ENCODE measurements around the gene ZNF653. TPM values are rescaled to one million over a fixed set of nuclear protein-coding genes. Genes with fewer than 3 reads are reported as not detected.

The ZNF653 gene
- total RNA-seq, 1 donor from 2014 or later = 12.5 TPM

GRCh38 chr19:11534948-11535347 is 29.3 kb upstream of the ZNF653 start:
- Histone ChIP-seq H3K27me3 (no peaks in the 10 kb centered on the region), H3K27ac (peak overlapping the region; percentile 94), H3K36me3 (no peaks in the 10 kb centered on the region), H3K4me1 (peaks cover 35% of the 10 kb centered on the region), H3K4me3 (no peak overlapping the region), H3K9me3 (no peaks in the 10 kb centered on the region)
- intact Hi-C loops (cut with DNase I) = no loop called here
- TF ChIP-seq POLR2AphosphoS5 (IDR thresholded peaks at IDR 0.05; ENCODE audit: insufficient read depth in 1 of 2, low read depth in 1 of 2) (no peak), POLR2A (IDR thresholded peaks at IDR 0.05) (no peak), CTCF (IDR thresholded peaks at IDR 0.05) (no peak)
- DNase-seq (ENCODE audit: extremely low spot score in 2 of 2) = no peak

- no peak overlapping the region for H3K27ac ChIP-seq
- intact Hi-C loops (cut with DNase I) = no loop called here
- TF ChIP-seq POLR2A (IDR thresholded peaks at IDR 0.05) (no peak), POLR2AphosphoS5 (IDR thresholded peaks at IDR 0.05; ENCODE audit: insufficient read depth in 1 of 2, low read depth in 1 of 2) (no peak), CTCF (IDR thresholded peaks at IDR 0.05) (no peak)
These were observed 28.9 kb upstream of the ZNF653 start for GRCh38 chr19:11534538-11534937.

GRCh38 chr19:11530432-11530831 is 24.8 kb upstream of the ZNF653 start:
- Histone ChIP-seq H3K27ac (no peak overlapping the region), H3K36me3 (peaks cover 0 to under 1% of the 10 kb centered on the region in 2 donors), H3K4me1 (peaks cover 28% of the 10 kb centered on the region), H3K4me3 (no peak overlapping the region), H3K27me3 (no peaks in the 10 kb centered on the region), H3K9me3 (no peaks in the 10 kb centered on the region)
- DNase-seq (ENCODE audit: extremely low spot score in 2 of 2) = no peak
- intact Hi-C loops (cut with DNase I) = no loop called here
- TF ChIP-seq POLR2A (IDR thresholded peaks at IDR 0.05) (no peak), POLR2AphosphoS5 (IDR thresholded peaks at IDR 0.05; ENCODE audit: insufficient read depth in 1 of 2, low read depth in 1 of 2) (peak; percentile 30 to 42), CTCF (IDR thresholded peaks at IDR 0.05) (no peak)

More at GRCh38 chr19:11534538-11534937, 28.9 kb upstream of the ZNF653 start:
- no peak for DNase-seq (ENCODE audit: extremely low spot score in 2 of 2)
- H3K4me1 ChIP-seq = peaks cover 35% of the 10 kb centered on the region
- no peaks in the 10 kb centered on the region for H3K9me3 ChIP-seq
- H3K27me3 ChIP-seq = no peaks in the 10 kb centered on the region
- H3K36me3 ChIP-seq = no peaks in the 10 kb centered on the region
- no peak overlapping the region for H3K4me3 ChIP-seq

- H3K27ac ChIP-seq = peak within 1 kb of the TSS; percentile 83
- intact Hi-C loops (cut with DNase I) = no loop called here
- no peaks in the 10 kb centered on the region for H3K27me3 ChIP-seq
- peaks cover 23% of the 10 kb centered on the region for H3K4me1 ChIP-seq
- peak within 1 kb of the TSS; percentile 88 to 90 for H3K4me3 ChIP-seq
- TF ChIP-seq CTCF (IDR thresholded peaks at IDR 0.05) (no peak), POLR2AphosphoS5 (IDR thresholded peaks at IDR 0.05; ENCODE audit: insufficient read depth in 1 of 2, low read depth in 1 of 2) (peak; percentile 88 to 94)
- no peaks in the 10 kb centered on the region for H3K9me3 ChIP-seq
- peaks cover 0 to 6% of the 10 kb centered on the region in 2 donors for H3K36me3 ChIP-seq
- DNase-seq (ENCODE audit: extremely low spot score in 2 of 2) = peak in 1 of 2 donors; percentile 98
These were observed 23.1 kb upstream of the ZNF653 start, which contains the start of gene ECSIT for GRCh38 chr19:11528551-11529341. ECSIT (minus strand) TSS chr19:11529134; CDS start chr19:11519170, 9,964 bp downstream.

- H3K36me3 ChIP-seq = peaks cover 0 to 28% of the 10 kb centered on the region in 2 donors
- no peaks in the 10 kb centered on the region for H3K27me3 ChIP-seq
- intact Hi-C loops (cut with DNase I) = no loop called here
- no peak overlapping the region for H3K4me3 ChIP-seq
- DNase-seq (ENCODE audit: extremely low spot score in 2 of 2) = no peak
- no peaks in the 10 kb centered on the region for H3K4me1 ChIP-seq
- no peaks in the 10 kb centered on the region for H3K9me3 ChIP-seq
- no peak overlapping the region for H3K27ac ChIP-seq
- TF ChIP-seq POLR2AphosphoS5 (IDR thresholded peaks at IDR 0.05; ENCODE audit: insufficient read depth in 1 of 2, low read depth in 1 of 2) = no peak
- no peak for TF ChIP-seq CTCF (IDR thresholded peaks at IDR 0.05)
- TF ChIP-seq POLR2A (IDR thresholded peaks at IDR 0.05) = no peak
These were observed 13.5 kb upstream of the ZNF653 start for GRCh38 chr19:11519138-11519537.
